ENCODE measurements around the gene AFF3.

AFF3 gene

GRCh38 chr2:100067784-100068183 is 74.6 kb downstream of the AFF3 start:
- no peak for DNase-seq

DNA sequence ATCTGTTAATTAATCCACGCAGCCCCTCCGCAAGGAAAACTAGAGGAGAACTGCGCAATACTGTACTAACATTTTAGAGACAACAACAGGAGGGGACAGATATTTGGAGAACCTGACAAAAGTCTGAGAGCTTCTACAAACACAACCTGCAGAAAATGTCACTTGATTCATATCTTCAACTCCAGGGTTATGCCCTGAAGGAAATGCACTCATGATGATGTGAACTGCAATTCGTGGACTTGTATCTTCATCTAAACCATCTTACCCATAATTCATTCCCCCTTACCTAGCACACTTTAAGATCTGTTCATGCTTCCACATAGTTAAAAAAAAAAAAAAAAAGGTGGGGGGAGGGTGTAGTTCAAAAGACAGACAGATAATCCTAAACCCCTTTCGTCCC is 75.5 kb downstream of the AFF3 start:
- DNase-seq, result no peak

DNA sequence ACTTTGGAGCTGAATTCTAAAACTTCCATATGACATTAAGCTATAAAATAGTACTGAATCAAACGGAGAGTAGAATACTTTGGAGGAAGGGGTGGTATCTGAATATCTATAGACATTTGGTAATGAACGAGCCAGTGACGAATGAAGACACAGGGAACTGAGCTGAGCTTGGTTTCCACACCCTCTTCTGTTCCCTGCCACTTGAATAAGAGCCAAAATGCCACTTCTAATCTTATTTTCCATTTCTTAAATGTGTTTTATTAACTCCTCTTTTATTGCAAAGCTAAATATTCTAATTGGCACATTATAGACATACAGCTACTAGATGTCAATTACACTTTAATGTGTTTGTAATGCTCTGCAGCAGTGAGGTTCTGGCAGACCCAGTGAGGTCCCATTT is 76.1 kb downstream of the AFF3 start:
- no peak for DNase-seq

DNA sequence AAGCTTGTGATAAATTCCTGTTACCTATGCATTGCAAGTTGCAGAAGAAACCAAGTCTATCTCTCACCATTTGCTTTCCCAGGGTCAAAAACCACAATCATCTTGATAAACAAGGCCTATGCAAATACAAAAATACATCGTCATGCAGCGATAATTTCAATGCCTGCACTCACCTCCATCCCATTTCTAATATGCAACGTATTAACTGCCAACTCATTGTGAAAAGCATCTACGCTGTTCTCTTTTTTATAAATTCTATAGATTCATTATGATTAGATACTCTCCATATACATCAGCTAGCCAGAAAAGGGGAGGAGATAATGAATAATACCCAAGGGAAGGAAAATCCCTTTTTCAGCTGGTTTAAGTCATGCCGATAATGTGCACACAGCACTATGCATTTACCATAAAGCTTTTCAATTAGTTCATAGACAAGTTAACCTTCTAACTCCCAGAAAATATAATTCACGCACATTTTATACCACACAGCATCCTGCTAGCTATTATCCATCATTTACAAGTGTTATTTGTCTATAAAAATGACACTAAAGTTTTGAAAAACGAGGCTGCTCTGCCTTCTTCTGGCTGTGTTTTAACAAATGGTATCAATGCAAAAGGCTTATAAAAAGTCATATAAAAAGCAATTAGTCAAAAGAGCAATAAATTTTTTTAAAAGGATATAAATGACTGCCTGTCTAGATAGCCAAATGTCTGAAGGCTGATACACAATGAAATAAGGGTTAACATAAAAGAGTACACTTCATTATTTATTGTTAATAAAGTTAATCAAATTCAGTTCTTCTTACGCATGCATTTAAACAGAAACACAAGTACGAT is 77.6 kb downstream of the AFF3 start:
- DNase-seq, result no peak

DNA sequence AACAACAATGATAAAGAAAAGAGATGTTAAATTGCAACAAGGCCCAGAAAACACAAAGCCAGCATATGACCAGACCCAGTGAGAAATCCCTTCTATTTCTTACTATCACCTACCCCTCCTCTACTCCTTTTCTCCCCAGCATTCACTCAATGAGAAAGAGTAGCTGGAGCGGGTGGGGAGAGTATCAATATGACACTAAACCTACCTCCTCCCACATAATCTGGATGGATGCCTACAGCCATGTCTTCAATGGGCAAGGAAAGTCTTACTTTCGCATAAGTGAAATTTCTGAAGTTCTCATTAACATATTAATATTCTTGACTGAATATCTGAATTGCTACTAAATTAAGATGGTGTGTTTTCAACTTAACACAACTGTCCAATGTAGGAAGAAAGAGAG is 78.2 kb downstream of the AFF3 start:
- DNase-seq, result no peak

GRCh38 chr2:100063459-100063953 is 78.9 kb downstream of the AFF3 start:
- no peak for DNase-seq

DNA sequence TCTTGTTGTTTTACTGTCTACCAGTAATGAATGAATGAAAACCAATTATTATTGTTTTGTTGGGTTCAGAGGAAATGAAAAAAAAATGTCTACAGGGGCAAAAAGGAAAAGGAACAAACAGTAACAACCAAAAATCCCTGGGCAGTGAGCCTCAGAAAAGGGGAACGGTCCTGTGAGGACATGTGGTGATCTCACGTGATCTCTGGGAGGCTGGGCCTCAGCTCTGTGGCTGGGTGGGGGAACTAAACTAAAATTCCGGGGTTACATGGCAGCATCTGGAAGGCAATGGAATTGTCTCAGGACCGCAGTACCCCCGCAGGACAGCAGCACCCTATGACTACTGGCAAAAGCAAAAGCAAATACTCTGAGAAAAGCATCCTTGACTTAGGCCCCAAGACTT is 80.1 kb downstream of the AFF3 start:
- DNase-seq, result no peak

DNA sequence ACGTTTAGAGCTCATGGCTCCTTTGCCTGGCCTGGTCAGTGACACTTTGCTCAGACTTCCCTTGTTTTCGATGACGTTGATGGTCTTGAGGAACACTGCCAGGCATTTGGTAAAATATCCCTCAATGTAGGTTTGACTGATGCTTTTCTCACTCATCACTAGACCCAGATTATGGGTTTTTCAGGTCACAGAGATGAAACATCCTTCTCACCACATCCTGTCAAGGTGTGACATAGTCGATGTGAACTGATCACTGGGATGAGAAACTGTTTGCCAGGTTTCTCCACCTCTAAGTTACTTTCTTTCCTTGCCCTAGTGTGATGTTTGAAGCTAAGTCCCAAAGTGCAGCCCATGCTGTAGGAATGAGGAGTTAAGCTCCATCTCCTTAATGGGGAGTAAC is 81.5 kb downstream of the AFF3 start:
- DNase-seq, result no peak

GRCh38 chr2:100059638-100060037 is 82.8 kb downstream of the AFF3 start:
- no peak for DNase-seq

DNA sequence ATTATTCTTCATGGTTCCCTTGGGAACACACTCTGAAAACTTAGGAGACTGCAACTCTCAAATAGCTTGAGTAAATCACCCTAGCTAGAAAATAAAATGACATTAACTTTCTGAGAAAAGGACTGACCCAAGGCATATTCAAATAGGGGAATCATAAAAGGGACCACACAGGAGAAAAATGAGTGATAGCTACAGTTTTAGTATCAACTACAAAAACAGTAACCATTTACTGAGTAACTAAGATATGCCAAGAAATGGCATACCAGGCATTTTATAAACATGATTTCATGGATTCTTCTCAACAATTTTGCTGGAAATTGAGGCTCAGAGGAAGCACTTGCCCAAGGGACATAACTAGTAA is 84.5 kb downstream of the AFF3 start:
- no peak for DNase-seq

- no peak for DNase-seq
Observed at GRCh38 chr2:100054426-100054825, 88.0 kb downstream of the AFF3 start.

DNA sequence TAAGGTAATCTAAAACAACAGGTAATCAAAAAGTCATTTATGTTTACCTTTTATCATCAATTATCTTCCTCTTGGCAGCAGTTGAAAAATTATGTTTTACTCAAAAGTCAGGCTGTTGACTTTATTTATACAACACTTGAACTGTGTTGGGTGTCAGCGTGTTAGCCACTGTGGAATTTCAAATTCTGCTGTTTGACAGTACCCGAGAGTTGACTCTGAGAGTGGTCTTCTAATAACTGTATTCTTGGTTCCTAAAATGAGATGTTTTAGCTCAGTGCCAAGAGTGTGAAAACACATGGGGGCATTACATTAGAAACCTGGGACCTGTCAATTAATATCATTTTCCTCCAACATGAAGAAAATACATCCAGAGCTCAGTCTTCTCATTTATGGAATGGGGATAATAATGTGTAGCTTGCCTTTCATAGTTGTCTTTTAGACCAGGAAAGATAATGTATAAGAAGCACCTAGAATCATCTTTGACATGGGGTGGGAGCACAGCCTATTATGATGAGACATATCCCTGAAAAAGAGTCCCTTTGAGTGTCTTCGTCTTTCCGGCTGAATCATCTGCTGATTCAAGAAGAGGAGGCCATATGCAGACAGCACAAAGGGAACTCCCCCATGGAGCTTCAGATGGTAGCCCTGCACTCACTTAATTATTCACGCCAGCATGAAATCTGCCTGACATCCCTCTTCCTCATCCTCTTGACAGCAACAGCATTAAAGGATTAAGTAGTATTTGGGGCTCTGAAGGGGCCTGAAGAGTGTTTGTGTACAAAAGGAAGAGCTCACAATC is 89.1 kb downstream of the AFF3 start:
- no peak for DNase-seq

DNA sequence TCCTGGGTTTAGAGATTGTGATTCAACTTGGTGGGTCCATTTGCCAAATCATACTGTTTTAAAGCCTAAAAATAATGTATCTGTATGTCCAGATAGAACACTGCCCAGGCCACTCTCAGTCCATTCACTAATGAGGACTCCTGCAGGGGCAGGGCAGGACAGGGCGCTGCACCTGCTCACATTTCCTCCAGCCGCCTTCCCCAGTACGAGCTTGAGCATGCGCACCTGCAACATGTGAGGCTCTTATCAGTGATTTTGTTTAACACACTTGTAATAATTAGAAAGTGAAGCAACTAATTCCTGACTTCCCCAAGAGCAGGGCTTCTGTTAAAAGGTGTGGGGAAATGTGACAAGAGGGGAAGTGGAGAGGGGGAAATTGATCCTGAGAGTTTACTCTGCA is 89.7 kb downstream of the AFF3 start:
- no peak for DNase-seq

DNA sequence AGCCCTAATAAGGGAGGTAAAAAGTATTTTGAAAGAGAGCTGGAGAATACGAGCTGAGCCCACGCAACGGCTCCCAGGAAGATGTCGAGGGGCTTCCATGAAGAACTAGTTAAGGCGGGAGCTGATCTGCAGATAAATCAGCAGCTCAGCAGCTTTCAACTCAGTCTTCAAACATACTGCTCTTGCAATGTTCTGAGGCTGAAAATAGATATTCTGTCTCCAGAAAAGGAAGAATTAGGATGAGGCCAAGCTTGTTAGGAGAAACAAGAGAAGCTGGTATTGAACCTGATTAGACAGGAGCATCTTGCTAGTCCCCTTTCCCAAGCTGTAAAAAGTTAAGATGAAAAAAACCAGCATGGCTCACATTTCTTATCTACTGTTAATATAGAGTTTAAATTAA is 91.1 kb downstream of the AFF3 start:
- no peak for DNase-seq

GRCh38 chr2:100050685-100051084 is 91.7 kb downstream of the AFF3 start:
- DNase-seq, result no peak

DNA sequence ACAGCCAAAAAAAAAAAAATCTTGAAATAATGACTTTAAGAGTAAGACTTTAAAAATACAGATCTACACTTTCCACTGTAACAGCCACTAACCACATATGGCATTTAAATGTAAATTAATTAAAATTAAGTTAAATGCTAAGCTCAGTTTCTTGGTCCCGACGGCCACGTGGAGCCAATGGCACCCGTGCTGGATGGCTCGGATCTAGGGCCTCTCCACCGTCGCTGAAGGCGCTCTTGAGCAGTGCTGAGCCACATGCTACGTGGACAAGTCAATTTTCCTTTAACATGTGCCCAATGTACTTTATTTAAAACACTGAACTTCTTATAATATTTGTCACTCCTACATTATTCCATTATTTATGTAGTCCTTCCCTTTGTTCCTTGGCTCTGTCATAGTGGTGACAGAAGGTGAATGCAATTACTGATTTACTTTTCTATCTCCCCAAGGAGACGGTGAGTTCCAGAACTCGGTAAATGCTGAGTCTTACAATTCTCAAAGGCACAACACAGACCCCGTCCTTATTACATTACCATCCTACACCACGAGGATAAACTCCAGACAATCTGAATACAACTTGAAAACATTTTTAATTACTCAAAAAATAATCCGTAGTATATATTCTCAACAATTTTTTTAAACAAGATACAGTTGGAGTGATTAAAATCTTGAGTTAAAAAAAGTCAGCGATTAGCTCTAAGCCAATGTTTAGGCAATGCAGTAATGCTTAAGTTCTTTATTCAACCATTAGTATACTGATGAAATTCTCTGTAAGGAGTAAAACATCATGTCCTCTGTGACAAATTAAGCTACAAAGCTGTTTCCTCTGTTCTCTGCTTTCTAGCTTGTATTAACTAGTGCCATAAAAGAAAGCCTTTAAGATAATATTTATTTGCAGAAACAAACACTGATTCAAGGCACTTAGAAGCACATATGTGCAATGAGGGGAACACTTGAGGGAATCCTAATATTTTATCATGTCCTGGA is 95.1 kb downstream of the AFF3 start:
- DNase-seq, result no peak

- no peak for DNase-seq
Observed at GRCh38 chr2:100045000-100045399, 97.4 kb downstream of the AFF3 start.

DNA sequence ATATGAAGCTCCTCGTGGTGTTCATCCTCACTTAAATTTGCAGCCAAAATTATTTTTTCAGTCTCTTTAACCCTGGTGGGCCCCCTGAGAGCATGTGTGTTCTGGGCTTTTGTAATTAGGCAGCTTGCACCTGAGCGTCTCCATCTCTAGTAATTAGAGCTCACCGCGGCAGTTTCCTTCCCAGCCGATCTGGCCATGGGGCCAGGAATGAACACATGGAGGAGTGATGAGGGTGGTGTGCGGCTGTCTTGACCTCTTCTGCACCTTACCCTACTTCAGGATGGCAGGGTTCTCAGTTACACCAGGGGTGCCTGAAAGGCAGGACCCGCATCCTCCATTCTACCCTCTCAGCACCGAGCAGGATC is 98.5 kb downstream of the AFF3 start:
- no peak for DNase-seq

GRCh38 chr2:100043081-100043890 is 99.1 kb downstream of the AFF3 start:
- no peak for DNase-seq

DNA sequence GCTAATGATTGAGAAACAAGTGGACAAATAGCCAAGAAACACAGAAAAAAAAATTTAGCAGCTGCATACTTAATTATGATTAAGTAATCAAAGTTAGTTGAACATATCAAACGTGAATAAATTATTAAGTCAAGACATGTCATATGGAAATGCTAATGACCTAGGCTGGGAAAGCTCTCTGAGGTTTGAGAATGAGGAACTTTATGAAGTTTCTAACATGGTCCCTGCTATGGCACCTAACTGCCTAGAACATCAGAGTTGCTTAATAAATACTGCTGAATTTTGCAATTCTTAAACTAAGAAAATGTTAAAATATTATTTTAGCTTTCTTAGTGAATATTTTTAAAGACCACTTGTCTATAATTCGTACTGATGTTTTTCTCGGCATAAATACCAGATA is 99.8 kb downstream of the AFF3 start:
- DNase-seq, result no peak

- DNase-seq, result no peak
Observed at GRCh38 chr2:100041946-100042345, 100.4 kb downstream of the AFF3 start.

DNA sequence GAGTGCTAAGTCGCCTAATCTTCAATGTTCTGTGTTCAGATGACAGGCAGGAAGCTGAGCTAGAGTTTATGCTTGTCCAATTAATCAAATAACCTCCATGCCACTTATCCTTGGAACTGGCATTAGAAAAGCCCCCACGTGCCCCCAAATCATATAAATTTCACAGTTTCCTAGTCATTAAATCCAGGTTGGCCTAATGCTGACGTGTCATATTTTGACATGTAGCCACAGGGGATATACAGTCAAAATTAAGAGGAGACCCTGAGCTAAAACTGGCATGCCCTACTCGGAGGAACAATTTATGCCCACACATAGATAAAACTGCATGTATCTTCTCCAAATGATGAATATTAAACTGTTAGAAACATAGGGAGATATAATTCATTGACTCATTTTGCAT is 101.0 kb downstream of the AFF3 start:
- DNase-seq, result no peak

Measured in GDM1 (cell line).